GM19043 (cell line): ENCODE data around the gene GYS2.
"Not testable (repeated sequence)": the region's sequence is repeated elsewhere in the genome, so short reads cannot be mapped to it uniquely, and the experiment has no call there.

Experiments
- ATAC-seq: cut with Tn5 transposase; IDR thresholded peaks from one replicate; pipeline ENCODE4 v1.9.1; 2021; ENCODE audit warnings: low read depth; ENCODE audit not compliant: unreplicated experiment

Gene GYS2

DNA sequence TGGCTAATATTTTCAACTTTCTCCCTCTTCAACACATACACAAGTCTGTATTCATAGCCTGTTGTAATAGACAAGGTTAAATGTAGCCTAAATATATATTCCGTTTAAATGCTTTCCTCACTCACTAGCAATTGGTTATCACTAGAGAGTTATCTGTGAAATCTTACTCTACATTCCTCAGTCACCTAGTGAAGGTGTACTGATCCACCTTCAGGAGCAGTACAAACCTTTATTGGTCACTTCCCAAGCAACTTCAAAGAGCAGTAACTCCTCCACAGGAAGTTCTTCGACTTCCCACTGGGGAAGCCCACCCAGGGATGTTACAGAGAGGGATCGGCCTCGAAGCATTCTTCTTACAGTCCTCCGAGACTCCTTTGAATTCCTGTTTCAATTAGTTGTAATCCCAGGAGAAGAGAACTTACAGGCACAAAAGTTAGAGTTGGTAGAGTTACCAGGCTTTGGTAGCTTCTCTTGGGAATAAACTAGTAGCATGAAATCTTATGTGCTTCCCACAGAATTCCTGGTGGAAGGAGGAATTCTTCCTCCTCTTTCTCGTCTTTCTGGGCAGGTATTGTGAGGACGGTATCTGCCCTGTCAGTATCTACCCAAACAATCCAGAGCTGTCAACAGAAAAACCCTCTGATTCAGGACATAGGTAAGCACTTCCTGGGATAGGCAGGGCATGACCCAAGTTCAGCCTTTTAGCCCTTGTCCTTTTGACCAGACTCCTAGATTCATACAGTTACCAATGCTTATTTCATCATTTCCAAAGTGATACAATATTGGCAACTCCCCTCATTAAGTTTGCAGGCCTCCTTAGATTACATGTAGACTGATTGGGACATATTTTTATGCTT is at the start of gene GYS2:
TSS of gene GYS2 (minus strand) at position 603 of the 857 bp plus-strand sequence. CDS start at position 348, 255 bp downstream.
- ATAC-seq = no peak

DNA sequence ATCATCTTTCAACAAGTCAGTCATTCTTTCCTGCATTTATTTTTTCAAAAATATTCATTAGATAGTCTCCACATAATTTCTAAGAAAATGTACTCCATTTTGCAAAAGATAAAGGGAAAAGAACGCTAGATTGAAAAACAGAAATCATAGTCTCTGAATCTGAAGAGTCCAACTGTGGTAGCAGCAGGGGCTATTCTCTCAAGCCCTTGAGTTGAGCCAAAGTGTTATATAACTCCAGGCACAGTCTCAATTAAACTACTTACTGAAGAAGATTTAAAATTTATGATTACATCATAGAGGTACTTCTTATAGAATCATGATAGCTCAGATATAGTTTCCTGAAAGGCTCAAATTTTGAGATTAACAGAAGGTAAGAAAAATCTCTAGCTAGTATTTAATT is 47.2 kb upstream of the GYS2 start:
- ATAC-seq = no peak

GRCh38 chr12:21650997-21651396 is 46.4 kb upstream of the GYS2 start:
- ATAC-seq = no peak

- ATAC-seq = no peak
Observed at GRCh38 chr12:21649034-21649433, 44.4 kb upstream of the GYS2 start.

GRCh38 chr12:21648378-21648777 is 43.7 kb upstream of the GYS2 start:
- ATAC-seq = no peak

GRCh38 chr12:21647179-21647578 is 42.5 kb upstream of the GYS2 start:
- no peak for ATAC-seq

- ATAC-seq = not testable (repeated sequence)
Observed at GRCh38 chr12:21645041-21645500, 40.4 kb upstream of the GYS2 start.

DNA sequence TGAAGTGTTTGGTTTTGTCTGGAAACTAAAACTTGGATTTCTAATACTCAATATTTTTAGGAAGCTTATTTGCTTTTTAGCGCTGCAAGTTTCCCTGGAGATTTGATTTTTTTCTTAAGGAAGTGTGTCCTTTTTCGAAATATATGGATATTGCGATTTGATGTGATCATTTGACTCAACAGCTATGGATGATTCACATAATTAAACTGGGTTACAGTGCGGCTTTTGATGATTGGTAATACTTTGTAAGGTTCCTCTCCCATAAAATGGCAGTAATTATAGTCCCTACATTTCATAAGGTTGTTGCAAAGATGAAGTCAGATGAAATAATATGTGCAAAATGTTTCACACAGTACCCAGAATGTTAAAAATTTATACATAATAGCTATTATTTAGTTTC is 39.9 kb upstream of the GYS2 start:
- ATAC-seq = no peak

DNA sequence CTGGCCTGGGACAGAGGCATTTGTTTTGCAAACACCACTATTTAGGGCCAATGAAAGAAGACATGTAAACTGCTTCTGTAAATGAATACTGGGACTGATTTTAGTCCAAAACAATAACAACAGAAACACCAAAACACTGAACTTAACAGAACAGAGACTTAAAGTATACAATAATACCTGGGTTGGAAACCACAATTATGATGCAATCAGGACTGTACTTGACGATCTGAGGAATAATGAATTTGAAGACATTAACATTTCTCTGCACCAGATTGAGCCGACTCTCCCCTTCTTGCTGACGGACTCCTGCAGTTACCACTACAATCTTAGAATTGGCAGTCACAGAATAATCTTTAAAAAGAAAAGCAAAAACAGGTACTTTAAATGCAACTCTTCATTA is 39.1 kb upstream of the GYS2 start:
- ATAC-seq = no peak

DNA sequence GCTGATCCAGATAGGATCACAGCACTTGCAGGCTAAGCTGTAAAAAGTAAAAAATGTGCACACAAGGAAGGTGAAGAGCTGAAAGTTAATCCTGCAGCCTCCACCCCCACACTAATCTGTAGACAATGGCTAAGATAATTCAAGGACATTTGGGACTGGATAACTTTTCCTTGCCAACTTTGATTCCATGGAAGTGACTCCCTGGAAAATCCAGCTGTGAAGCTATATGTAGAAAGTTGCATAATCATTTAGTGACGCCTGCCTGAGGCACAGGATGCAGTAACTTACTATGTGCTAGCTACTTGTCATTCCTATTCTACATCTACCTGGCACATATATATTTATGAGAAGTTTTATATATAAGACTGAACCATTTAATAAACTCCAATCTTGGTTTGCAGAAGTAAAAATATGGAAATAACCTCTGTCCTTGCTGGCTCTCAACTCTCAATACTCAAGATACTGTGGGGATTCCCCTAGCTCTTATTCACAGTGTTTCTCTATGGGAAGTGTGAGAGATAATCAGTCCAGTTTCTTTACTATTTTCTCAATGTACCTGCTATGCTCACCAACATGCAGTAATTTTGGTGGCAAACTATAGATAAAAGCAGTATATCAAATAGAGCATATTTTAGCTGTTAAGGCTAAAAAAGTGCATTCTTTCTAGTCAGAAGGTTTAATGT is 38.2 kb upstream of the GYS2 start:
- peak; percentile 65 for ATAC-seq

- ATAC-seq = no peak
Observed at GRCh38 chr12:21638054-21638891, 33.6 kb upstream of the GYS2 start.

DNA sequence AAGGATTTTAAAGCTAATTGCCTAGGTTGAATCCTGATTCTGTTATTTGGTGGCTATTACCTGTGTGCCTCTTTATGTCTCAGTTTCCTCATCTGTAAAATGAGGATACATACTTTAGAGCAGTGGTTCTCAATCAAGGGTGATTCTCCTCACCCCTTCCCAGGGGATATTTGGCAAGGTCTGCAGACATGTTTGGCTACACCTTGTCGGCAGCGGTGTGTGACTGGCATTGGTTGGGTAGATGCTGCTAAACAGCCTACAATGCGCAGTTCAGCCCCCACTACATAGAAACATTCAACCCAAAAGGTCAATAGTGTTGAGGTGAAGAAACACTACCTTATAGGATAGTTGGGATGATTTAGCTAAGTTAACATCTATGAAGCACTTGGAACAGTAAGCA is 29.6 kb upstream of the GYS2 start:
- no peak for ATAC-seq

DNA sequence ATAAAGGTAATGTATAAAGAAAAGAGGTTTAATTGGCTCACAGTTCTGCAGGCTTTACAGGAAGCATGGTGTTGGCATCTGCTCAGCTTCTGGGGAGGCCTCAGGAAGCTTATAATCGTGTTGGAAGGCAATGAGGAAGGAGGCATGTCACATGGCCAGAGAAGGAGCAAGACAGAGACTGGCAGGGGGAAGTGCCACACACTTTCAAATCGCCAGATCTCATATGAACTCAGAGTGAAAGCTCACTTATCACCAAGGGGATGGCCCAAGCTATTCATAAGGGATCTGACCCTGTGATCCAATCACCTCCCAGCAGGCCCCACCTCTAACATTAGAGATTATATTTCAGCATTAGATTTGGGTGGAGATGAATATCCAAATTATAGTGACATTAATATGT is 26.7 kb upstream of the GYS2 start:
- ATAC-seq = no peak

DNA sequence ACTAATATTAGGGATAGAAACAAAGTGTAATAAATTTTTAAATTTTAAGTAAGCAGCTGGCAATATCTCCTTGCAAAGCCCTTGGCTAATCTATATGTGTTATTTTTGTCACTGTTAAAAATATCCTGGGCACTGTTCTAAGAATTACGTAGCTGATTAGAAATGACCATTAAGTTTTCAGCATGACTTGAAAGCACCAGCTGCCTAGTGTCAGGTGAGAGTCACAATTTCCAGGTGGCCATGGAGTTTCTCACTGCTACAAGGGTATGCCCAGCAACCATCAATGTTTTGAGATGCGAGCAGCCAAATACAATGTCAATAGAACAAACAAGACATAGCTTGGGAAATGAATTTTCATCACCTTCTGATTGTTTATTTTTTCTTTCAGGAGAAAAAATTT is 23.3 kb upstream of the GYS2 start:
- no peak for ATAC-seq

DNA sequence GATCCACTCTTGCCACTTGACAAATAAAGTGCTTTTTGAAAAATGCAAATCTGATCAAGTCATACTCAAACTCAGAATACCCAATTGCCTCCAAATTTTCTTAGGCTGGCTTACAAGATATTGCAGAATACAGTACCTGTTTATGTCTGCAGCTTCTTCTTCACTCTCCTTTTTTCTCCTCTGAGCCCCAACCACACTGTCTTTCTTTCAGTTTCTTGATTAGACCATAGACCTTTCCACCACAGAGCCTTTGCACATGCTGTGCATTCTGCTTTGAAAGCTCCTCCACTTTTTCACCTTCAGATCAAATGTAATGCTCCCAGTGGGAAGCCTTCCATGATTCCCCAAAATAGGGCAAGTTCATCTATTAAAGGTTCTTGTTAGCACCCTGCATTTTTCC is 13.9 kb upstream of the GYS2 start:
- no peak for ATAC-seq

- ATAC-seq = no peak
Observed at GRCh38 chr12:21617030-21617429, 12.4 kb upstream of the GYS2 start.

GRCh38 chr12:21615431-21615830 is 10.8 kb upstream of the GYS2 start:
- ATAC-seq = no peak

- no peak for ATAC-seq
Observed at GRCh38 chr12:21614506-21614905, 9.9 kb upstream of the GYS2 start.

- ATAC-seq = no peak
Observed at GRCh38 chr12:21613931-21614330, 9.3 kb upstream of the GYS2 start.

- no peak for ATAC-seq
Observed at GRCh38 chr12:21608196-21608595, 3.5 kb upstream of the GYS2 start.

GRCh38 chr12:21607701-21608100 is 3.1 kb upstream of the GYS2 start:
- ATAC-seq = no peak
